GM18505 (cell line): Measurements from ENCODE around the gene PLSCR1.
"Not testable (repeated sequence)": the region's sequence is repeated elsewhere in the genome, so short reads cannot be mapped to it uniquely, and the experiment has no call there.

Experiments
- ATAC-seq: cut with Tn5 transposase; IDR thresholded peaks from one replicate; pipeline ENCODE4 v1.9.1; 2021; ENCODE audit not compliant: unreplicated experiment
- POLR2A ChIP-seq: IDR thresholded peaks from 4 replicates; pipeline ENCODE4 v1.6.1; 2011; ENCODE audit warnings: borderline replicate concordance; ENCODE audit not compliant: insufficient read depth, insufficient read length; ENCODE audit errors: extremely low read depth

The PLSCR1 gene

DNA sequence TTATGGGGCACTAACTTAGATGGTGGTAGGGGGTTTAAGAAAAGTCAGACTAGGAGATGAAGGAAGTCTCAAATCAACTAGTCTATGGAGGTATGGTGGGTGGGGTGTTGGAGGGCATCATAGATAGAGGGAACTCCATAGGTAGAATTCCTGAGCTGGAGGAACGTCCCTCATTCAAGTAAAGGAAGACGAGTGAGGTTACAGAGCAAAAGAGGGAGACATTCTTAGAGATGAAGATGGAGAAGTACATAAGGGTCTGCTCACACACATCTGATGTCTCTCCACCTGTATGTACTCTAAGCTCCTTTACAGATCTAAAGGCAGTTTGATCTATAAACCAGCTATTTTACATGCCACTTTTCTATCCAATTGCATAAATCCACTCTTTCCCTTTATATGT lies 1.4 kb downstream of the PLSCR1 start:
- no peak for ATAC-seq
- no peak for TF ChIP-seq POLR2A

DNA sequence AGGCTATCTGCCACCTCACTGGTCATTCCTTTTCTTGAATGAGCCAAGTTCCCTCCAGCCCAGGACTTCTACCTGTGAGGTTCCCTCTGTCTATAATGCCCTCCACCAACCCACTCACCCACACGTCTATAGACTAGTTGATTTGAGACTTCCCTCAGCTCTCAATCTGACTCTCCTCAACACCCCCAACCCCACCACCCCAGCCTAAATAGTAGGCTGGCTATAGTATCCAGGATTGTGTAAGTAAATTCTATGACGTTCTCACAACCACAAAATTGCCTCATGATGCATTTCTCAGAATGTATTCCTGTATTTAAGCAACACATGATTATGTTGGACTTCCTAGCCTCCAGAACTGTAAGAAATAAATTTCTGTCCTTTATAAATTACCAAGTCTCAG lies 2.2 kb downstream of the PLSCR1 start:
- ATAC-seq, result no peak
- TF ChIP-seq POLR2A, result no peak

DNA sequence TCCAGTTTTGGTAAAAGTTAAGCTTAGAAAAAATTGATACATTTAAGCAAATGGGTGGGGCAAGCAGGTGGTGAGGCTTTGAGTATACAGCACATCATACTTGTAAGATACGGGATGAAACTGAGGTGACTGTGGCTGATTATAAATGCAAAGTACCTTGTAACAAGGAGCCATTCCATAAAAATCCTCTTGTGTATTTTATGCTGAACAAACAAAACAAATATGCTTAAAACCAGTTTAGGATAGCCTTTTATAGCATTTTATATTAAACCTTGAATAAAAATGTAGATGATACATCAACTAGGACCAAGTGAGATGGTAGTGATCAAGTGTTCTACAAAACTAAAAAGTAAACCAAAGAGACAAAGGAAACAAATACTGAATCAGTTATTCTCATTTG lies 3.4 kb downstream of the PLSCR1 start:
- no peak for ATAC-seq
- no peak for TF ChIP-seq POLR2A

DNA sequence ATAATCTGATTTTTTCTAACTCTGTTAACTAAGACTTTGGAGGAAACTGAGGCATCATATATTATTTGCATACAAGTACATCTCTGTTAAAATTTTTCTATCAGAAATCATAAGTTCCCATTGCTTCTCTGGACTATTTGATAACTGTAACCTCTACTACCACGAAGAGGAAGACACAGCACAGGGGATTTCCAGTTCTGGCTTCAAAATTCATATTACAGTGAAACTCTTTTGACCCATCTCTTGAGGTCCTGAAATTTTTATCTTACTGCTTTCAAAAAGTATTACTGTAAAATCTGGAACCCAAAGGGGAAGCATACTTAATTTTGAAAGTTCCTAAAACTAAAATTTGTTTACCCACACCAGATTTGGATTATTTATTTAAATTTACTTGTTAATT lies 4.2 kb downstream of the PLSCR1 start:
- no peak for ATAC-seq
- TF ChIP-seq POLR2A, result no peak

DNA sequence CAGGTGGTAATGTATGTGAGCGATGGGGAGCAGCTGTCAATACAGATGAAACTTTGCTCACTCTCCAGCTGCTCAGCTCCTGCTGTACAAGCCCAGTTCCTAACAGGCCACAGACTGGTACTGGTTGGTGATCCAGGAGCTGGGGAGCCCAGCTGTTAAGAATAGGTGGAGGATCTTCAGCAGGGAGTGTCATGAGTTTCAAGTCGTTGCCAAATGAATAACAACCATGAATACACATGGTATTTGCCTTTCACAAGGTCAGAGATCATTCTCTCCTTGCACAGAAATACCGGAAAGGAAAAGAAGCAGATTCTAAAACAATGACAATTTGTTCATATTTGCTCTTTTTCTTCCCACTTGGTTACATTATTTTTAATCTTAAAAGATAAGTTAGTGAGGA lies 5.1 kb downstream of the PLSCR1 start:
- no peak for ATAC-seq
- TF ChIP-seq POLR2A, result no peak

DNA sequence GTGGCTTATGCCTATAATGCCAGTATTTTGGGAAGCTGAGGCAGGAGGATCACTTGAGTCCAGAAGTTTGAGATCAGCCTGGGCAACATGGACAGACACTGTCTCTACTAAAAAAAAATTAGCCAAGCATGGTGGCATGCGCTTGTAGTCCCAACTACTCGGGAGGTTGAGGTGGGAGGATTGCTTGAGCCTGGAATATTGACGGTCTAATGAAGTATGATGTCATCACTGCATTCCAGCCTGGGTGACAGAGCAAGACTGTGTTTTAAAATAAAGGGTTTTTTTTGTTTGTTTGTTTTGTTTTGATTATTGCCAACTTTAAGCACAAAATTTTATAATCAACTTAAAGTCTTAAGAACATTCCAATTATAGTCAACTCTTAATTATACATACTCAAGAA lies 6.8 kb downstream of the PLSCR1 start:
- TF ChIP-seq POLR2A, result no peak
- no peak for ATAC-seq

DNA sequence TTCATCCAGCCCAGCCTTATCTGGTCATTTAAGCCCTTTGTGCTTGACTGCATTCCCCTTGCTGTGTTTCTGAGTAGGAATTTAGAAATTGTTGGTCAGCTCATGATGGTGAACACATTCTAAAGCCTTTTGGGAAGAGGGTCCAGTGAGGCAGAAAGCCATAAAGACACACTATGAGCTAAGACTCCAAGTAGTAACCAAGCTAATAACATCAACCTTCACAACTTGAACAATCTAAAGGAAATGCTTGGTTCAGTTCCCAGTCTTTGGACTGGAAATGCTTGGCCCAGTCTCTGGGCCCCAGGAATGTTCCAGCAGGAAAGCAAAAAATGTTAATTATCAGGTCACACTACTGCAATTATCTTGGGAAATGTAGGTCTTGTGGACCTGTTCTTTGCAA lies 7.7 kb downstream of the PLSCR1 start:
- no peak for ATAC-seq
- no peak for TF ChIP-seq POLR2A

DNA sequence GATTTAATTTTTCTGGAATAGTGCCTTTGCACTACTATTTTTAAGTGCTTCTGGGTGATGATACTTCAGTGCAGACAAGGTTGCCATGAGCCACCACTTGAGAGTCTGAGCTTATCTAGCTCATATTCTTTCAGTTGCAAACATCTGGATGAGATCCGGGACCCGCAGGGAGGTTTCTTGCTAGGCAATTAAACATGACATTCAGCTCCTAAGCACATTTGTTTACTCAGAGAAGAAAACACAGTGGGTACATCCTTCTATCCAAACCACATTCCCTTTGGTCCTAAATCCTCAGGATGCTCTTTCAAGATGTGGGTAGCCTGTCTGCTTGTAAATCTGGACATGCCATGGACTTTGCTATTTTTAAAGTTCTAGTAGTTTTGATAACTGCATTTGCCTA lies 12.0 kb downstream of the PLSCR1 start:
- TF ChIP-seq POLR2A, result no peak
- ATAC-seq, result no peak

DNA sequence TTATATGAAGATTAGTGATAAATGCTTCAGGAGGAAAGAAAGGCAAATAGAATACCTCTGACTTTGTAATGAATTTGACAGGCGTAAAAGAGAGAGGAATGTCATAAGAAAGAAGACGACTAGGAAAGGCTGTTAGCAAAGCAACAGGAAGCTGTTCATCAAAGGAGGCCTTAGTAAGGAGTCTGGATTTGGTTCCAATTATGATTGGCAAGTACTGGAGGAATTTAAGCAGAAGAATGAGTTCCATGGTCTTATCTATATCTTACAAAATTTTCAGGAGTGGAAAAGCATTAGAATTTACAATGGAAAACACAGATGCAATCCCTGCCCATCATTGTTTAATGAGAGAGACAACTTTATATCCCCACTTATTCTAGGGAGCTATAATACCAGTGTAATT lies 13.8 kb downstream of the PLSCR1 start:
- ATAC-seq, result no peak
- no peak for TF ChIP-seq POLR2A

DNA sequence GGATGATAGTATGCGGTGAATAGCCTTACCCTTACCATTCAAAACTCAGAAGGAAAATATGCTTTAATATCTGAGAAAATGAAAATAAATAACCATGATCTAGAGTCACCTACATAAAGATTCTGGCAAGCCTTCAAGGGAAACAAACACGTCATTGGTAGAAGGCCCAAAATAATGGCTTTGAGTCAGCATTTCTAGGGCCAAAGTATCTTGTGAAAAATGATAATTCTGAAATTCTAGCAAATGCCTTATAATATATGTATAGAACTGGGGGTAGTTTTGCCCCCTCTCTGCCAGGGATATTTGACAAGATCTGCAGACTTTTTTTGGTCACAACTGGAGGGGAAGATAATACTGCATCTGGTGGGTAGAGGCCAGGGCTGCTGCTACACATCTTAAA lies 15.4 kb downstream of the PLSCR1 start:
- no peak for ATAC-seq
- no peak for TF ChIP-seq POLR2A

DNA sequence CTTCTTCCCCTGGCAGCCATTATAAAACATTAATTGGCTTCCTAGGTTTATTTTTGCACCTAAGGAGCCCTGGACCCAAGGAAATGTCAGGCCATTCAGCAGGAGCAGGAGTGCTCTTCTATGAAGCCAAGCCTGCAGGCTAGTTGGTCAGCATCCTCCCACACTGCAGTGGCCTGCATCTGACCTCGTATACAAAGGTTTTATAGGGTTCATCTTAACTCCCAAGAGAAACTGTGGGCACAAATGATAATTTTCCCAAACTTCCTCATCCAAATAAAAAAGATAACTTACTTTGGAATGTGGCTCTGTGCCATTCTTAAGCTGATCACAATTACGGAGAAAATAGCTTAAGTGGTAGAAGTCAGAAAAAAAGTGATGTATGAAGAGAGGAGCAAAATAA lies 19.4 kb downstream of the PLSCR1 start:
- TF ChIP-seq POLR2A, result no peak
- no peak for ATAC-seq

DNA sequence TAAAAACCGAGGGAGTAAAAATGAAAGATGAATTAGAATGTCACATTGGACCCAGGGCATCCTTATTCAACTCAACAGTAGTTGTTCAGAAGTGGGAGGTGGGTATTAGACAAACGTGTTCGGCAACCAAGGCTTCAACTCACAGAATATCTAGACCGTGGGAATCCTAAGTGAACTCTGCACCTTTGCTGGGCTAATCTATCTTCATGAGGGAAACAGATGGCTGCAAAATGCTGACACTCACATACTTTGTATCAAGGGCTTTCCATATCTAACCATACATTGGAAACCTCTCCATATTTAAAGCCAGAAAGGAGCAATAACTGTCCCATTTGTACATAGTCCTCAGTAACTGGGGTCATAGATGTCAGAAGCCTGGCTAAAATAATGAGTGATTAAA lies 20.9 kb downstream of the PLSCR1 start:
- TF ChIP-seq POLR2A, result no peak
- no peak for ATAC-seq

DNA sequence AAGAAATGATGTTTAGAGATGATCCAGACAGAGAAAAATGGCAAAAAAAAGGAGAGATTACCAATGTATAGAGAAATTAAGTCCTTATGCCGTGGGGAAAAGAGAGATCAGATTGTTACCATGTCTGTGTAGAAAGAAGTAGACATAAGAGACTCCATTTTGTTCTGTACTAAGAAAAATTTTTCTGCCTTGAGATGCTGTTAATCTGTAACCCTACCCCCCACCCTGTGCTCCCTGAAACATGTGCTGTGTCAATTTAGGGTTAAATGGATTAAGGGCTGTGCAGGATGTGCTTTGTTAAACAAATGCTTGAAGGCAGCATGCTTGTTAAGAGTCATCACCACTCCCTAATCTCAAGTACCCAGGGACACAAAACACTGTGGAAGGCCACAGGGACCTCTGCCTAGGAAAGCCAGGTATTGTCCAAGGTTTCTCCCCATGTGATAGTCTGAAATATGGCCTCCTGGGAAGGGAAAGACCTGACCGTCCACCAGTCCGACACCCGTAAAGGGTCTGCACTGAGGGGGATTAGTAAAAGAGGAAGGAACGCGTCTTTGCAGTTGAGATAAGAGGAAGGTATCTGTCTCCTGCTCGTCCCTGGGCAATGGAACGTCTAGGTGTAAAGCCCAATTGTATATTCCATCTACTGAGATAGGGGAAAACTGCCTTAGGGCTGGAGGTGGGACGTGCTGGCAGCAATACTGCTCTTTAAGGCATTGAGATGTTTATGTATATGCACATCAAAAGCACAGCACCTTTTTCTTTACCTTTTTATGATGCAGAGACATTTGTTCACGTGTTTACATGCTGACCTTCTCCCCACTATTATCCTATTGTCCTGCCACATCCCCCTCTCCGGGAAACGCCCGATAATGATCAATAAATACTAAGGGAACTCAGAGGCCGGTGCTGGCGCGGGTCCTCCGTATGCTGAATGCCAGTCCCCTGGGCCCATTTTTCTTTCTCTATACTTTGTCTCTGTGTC lies 21.9 kb downstream of the PLSCR1 start:
- not testable (repeated sequence) for ATAC-seq

DNA sequence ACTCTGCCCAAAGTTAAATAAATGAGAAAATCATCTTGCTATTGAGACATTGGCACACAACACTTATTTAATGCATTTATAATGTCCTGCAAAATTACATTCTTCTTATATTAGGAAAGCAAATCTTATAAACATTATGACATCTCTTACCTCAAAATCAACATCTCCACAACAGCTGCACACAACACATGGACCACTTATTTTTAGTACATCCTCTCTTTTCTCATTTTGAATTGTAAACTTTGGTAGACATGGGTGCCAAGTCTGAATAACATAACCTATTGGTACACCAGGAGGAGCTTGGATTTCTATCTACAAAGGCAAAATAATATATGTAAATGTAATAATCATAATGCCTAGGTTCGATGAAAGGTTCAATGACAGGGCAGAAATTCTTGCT lies 23.0 kb downstream of the PLSCR1 start:
- ATAC-seq, result no peak
- no peak for TF ChIP-seq POLR2A

DNA sequence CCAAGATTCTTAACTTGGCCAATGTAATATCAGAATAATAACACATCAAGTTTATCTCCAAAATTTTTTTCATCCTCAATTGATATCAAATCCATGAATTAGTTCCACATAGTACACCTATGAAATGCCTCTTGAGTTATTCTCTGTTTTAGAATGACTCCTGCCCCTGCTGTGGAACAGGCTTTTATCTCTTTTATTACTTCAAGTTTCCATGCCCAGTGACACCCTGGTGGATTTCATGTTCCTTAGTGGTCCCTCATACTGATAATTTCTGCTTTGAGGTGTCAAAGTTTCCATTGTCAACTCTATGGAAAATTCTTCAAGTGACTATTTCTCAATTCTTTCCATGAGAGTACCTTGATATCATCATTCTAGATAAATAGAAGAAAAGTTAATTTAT lies 24.6 kb downstream of the PLSCR1 start:
- no peak for ATAC-seq
- no peak for TF ChIP-seq POLR2A

DNA sequence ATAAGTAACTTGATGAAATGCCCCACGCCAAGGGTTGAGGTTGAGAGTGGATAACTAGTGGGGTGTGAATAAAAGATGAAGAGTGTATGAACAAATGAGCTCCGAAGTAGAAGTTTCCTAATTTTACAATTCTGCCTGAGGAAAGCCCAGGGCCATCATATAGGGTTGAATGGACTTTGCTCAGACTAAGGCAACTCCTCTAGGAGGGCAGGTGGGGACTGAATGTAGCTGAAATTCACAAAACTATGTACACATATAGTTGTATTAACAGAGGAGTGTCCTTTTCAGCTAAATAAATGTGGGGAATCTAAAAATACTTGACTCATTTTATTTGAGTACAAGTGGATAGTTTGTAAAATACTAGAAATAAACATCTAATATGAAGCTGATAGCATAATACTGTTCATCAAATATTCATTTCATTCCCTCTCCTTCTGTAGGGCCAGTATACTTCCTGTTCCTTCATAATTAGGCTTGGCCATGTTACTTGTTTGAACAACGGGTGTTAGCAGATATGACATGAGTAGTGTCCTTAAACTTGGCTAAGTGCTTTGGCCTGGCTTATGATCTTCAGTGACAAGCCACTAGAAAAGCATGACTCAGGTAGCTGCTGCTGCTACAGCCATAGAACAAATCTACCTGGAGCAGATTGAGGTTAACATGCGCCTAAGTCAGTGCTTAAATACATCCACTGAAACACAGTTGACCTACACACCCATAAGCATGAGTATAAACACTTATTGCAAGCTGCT lies 26.5 kb downstream of the PLSCR1 start:
- no peak for TF ChIP-seq POLR2A
- ATAC-seq, result no peak
